Ishikawa (cell line): Measurements from ENCODE around the gene STK32C.

Experiments
- CEBPB ChIP-seq: IDR thresholded peaks from 2 replicates; pipeline ENCODE4 v1.6.1; 2012
- CREB1 ChIP-seq: IDR thresholded peaks from 2 replicates; pipeline ENCODE4 v1.6.1; 2012; ENCODE audit warnings: low read depth
- EGR1 ChIP-seq: IDR thresholded peaks from 2 replicates; pipeline ENCODE4 v1.6.1; 2012
- EP300 ChIP-seq: IDR thresholded peaks from 2 replicates; pipeline ENCODE4 v1.6.1; 2012; ENCODE audit warnings: borderline replicate concordance
- FOXM1 ChIP-seq: IDR thresholded peaks from 2 replicates; pipeline ENCODE4 v1.6.1; 2012; ENCODE audit warnings: low read depth, borderline replicate concordance
- MAX ChIP-seq: IDR thresholded peaks from 2 replicates; pipeline ENCODE4 v1.6.1; 2012
- NFIC ChIP-seq: IDR thresholded peaks from 2 replicates; pipeline ENCODE4 v1.6.1; 2012
- RAD21 ChIP-seq: IDR thresholded peaks from 2 replicates; pipeline ENCODE4 v1.6.1; 2012; ENCODE audit warnings: low read depth
- REST ChIP-seq: IDR thresholded peaks from 2 replicates; pipeline ENCODE4 v1.6.1; 2012; ENCODE audit warnings: low read depth, mild to moderate bottlenecking
- TAF1 ChIP-seq: IDR thresholded peaks from 2 replicates; pipeline ENCODE4 v1.6.1; 2012; ENCODE audit warnings: low read depth, mild to moderate bottlenecking
- TCF12 ChIP-seq: IDR thresholded peaks from 2 replicates; pipeline ENCODE4 v1.6.1; 2012; ENCODE audit warnings: low read depth
- TEAD4 ChIP-seq: IDR thresholded peaks from 2 replicates; pipeline ENCODE4 v1.6.1; 2012
- USF1 ChIP-seq: IDR thresholded peaks from 2 replicates; pipeline ENCODE4 v1.6.1; 2012
- YY1 ChIP-seq: IDR thresholded peaks from 2 replicates; pipeline ENCODE4 v1.6.1; 2012; ENCODE audit warnings: low read depth
- ZBTB7A ChIP-seq: IDR thresholded peaks from 2 replicates; pipeline ENCODE4 v1.6.1; 2012; ENCODE audit warnings: low read depth

STK32C gene

GRCh38 chr10:132320654-132321469 lies 13.1 kb upstream of the STK32C start:
- no peak for TF ChIP-seq NFIC
- TF ChIP-seq ZBTB7A: no peak
- TF ChIP-seq YY1: no peak
- no peak for TF ChIP-seq CREB1
- TF ChIP-seq EP300: no peak
- TF ChIP-seq FOXM1: no peak
- TF ChIP-seq RAD21: no peak
- TF ChIP-seq USF1: no peak
- TF ChIP-seq TCF12: no peak
- TF ChIP-seq TEAD4: no peak
- no peak for TF ChIP-seq MAX
- no peak for TF ChIP-seq EGR1
- no peak for TF ChIP-seq TAF1
- TF ChIP-seq REST: no peak
- TF ChIP-seq CEBPB: no peak

DNA sequence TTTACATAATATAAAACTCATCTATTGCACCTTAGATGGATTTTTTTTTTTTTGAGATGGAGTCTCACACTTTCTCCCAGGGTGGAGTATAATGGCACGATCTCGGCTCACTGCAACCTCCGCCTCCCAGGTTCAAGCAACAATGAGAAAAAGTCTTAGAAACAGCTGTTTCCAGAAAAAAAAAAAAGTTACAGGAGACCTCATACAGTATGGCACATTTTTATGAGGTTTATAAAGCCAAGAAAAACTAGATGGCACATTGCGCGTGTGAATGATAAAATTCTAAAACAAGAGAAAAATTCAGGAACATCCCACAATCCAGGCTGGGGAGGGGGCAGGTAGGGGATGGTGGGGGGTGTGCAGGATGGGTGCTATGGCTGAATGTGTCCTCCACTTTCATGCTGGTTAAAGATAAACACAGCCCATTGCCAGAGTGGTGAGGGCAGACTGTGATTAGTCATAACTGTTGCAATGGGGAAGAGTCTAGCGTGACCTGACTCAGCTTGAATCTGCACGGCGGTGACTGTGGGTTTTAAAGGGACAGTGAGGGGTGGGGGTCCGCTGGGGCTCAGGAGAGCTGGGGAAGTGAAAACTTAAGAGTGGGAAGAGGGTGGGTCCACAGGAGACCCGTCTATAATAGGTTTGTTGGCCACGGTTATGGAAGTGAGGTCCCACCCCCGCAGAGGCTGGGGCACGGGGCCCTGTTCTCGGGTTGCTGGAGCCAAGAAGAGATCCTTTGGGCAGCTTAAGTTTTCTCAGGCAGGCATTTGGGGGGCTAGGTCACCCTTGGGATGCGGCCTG lies 12.3 kb upstream of the STK32C start:
- TF ChIP-seq ZBTB7A (0 out of 2 replicates have a peak, but pooled peaks have one; percentile 42), CEBPB (peak; percentile 76), EP300 (0 out of 2 replicates have a peak, but pooled peaks have one; percentile 17), MAX (no peak)

- TF ChIP-seq ZBTB7A: no peak
- no peak for TF ChIP-seq YY1
Measured at GRCh38 chr10:132316133-132316532, 8.4 kb upstream of the STK32C start.

GRCh38 chr10:132314336-132314735 lies 6.6 kb upstream of the STK32C start:
- TF ChIP-seq USF1 (no peak), REST (no peak), MAX (no peak), CREB1 (no peak), TEAD4 (no peak), YY1 (no peak), TCF12 (no peak), ZBTB7A (no peak), EP300 (no peak)

DNA sequence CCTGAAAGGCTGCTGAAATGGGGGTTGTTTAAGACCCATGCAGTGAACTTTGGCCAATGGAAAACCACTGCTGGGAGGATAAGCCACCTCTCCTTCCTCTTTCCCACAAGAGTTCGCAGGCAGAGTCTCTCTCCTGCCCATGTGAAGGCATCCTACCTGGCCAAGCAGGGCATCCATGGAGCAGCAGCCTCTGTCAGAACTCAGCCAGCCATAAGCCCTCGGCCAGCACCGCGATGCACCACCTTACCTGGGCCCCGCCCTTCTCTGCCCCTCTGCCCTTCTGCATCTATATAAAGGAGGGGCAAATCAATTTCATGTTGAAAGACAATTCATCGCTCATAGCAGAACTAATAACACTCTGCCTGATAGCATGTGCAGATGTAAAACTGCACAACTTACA lies 6.1 kb upstream of the STK32C start:
- TF ChIP-seq TCF12 (no peak), FOXM1 (no peak), USF1 (no peak), CREB1 (no peak), CEBPB (no peak), REST (no peak), RAD21 (no peak), MAX (no peak), TAF1 (no peak), YY1 (no peak), EP300 (no peak), ZBTB7A (no peak), NFIC (no peak)
